ENCODE measurements around the gene PRPS1.

The PRPS1 gene

GRCh38 chrX:107672955-107673378, 44.7 kb downstream of the PRPS1 start:
- Histone ChIP-seq H3K9me3 (ENCODE audit: control insufficient read depth in 2 of 2, low read length in 2 of 2) (no peaks in the 10 kb centered on the region), H3K9ac (ENCODE audit: low read depth in 1 of 2, low read length in 2 of 2) (peak overlapping the region in 1 of 2 donors; percentile 61), H3K27me3 (ENCODE audit: control insufficient read depth in 2 of 2, insufficient read depth in 2 of 2, low read length in 2 of 2) (no peaks in the 10 kb centered on the region), H3K4me1 (ENCODE audit: control insufficient read depth in 2 of 2, insufficient read depth in 2 of 2, low read length in 2 of 2) (peaks cover 12 to 29% of the 10 kb centered on the region in 2 donors), H3K36me3 (ENCODE audit: control insufficient read depth in 2 of 2, insufficient read depth in 2 of 2, low read length in 2 of 2) (no peaks in the 10 kb centered on the region), H3K27ac (ENCODE audit: low read depth in 2 of 2, low read length in 2 of 2) (peak overlapping the region; percentile 72 to 85), H3K4me3 (ENCODE audit: low read length in 2 of 2) (no peak overlapping the region)

GRCh38 chrX:107673431-107673830, 45.1 kb downstream of the PRPS1 start:
- H3K27ac ChIP-seq (ENCODE audit: low read depth in 2 of 2, low read length in 2 of 2), result peak overlapping the region; percentile 72 to 85
- H3K4me1 ChIP-seq (ENCODE audit: control insufficient read depth in 2 of 2, insufficient read depth in 2 of 2, low read length in 2 of 2), result peaks cover 12 to 29% of the 10 kb centered on the region in 2 donors
- H3K4me3 ChIP-seq (ENCODE audit: low read length in 2 of 2), result peak overlapping the region in 1 of 2 donors; percentile 41
- peak overlapping the region in 1 of 2 donors; percentile 61 for H3K9ac ChIP-seq (ENCODE audit: low read depth in 1 of 2, low read length in 2 of 2)
- no peaks in the 10 kb centered on the region for H3K27me3 ChIP-seq (ENCODE audit: control insufficient read depth in 2 of 2, insufficient read depth in 2 of 2, low read length in 2 of 2)
- H3K9me3 ChIP-seq (ENCODE audit: control insufficient read depth in 2 of 2, low read length in 2 of 2), result no peaks in the 10 kb centered on the region
- no peaks in the 10 kb centered on the region for H3K36me3 ChIP-seq (ENCODE audit: control insufficient read depth in 2 of 2, insufficient read depth in 2 of 2, low read length in 2 of 2)

GRCh38 chrX:107673933-107674479, 45.7 kb downstream of the PRPS1 start:
- H3K4me3 ChIP-seq (ENCODE audit: low read length in 2 of 2), result peak overlapping the region; percentile 20 to 41
- no peaks in the 10 kb centered on the region for H3K9me3 ChIP-seq (ENCODE audit: control insufficient read depth in 2 of 2, low read length in 2 of 2)
- H3K27ac ChIP-seq (ENCODE audit: low read depth in 2 of 2, low read length in 2 of 2), result peak overlapping the region; percentile 92
- no peaks in the 10 kb centered on the region for H3K27me3 ChIP-seq (ENCODE audit: control insufficient read depth in 2 of 2, insufficient read depth in 2 of 2, low read length in 2 of 2)
- H3K9ac ChIP-seq (ENCODE audit: low read depth in 1 of 2, low read length in 2 of 2), result peak overlapping the region; percentile 5 to 77
- H3K36me3 ChIP-seq (ENCODE audit: control insufficient read depth in 2 of 2, insufficient read depth in 2 of 2, low read length in 2 of 2), result no peaks in the 10 kb centered on the region
- peaks cover 13 to 29% of the 10 kb centered on the region in 2 donors for H3K4me1 ChIP-seq (ENCODE audit: control insufficient read depth in 2 of 2, insufficient read depth in 2 of 2, low read length in 2 of 2)

GRCh38 chrX:107674480-107675364, 46.4 kb downstream of the PRPS1 start:
- peaks cover 19 to 29% of the 10 kb centered on the region in 2 donors for H3K4me1 ChIP-seq (ENCODE audit: control insufficient read depth in 2 of 2, insufficient read depth in 2 of 2, low read length in 2 of 2)
- peak overlapping the region in 1 of 2 donors; percentile 78 for H3K4me3 ChIP-seq (ENCODE audit: low read length in 2 of 2)
- H3K9ac ChIP-seq (ENCODE audit: low read depth in 1 of 2, low read length in 2 of 2), result peak overlapping the region; percentile 5 to 77
- no peaks in the 10 kb centered on the region for H3K9me3 ChIP-seq (ENCODE audit: control insufficient read depth in 2 of 2, low read length in 2 of 2)
- H3K27ac ChIP-seq (ENCODE audit: low read depth in 2 of 2, low read length in 2 of 2), result peak overlapping the region; percentile 92
- H3K36me3 ChIP-seq (ENCODE audit: control insufficient read depth in 2 of 2, insufficient read depth in 2 of 2, low read length in 2 of 2), result no peaks in the 10 kb centered on the region
- H3K27me3 ChIP-seq (ENCODE audit: control insufficient read depth in 2 of 2, insufficient read depth in 2 of 2, low read length in 2 of 2), result no peaks in the 10 kb centered on the region

- Histone ChIP-seq H3K36me3 (ENCODE audit: control insufficient read depth in 2 of 2, insufficient read depth in 2 of 2, low read length in 2 of 2) (no peaks in the 10 kb centered on the region), H3K27me3 (ENCODE audit: control insufficient read depth in 2 of 2, insufficient read depth in 2 of 2, low read length in 2 of 2) (no peaks in the 10 kb centered on the region), H3K4me1 (ENCODE audit: control insufficient read depth in 2 of 2, insufficient read depth in 2 of 2, low read length in 2 of 2) (peaks cover 19 to 29% of the 10 kb centered on the region in 2 donors), H3K9me3 (ENCODE audit: control insufficient read depth in 2 of 2, low read length in 2 of 2) (no peaks in the 10 kb centered on the region), H3K4me3 (ENCODE audit: low read length in 2 of 2) (peak overlapping the region in 1 of 2 donors; percentile 78), H3K27ac (ENCODE audit: low read depth in 2 of 2, low read length in 2 of 2) (peak overlapping the region; percentile 92), H3K9ac (ENCODE audit: low read depth in 1 of 2, low read length in 2 of 2) (peak overlapping the region; percentile 0 to 77)
Measured at GRCh38 chrX:107675365-107675654, 47.0 kb downstream of the PRPS1 start.

GRCh38 chrX:107675823-107676555, 47.7 kb downstream of the PRPS1 start:
- no peaks in the 10 kb centered on the region for H3K9me3 ChIP-seq (ENCODE audit: control insufficient read depth in 2 of 2, low read length in 2 of 2)
- peak overlapping the region; percentile 73 to 78 for H3K4me3 ChIP-seq (ENCODE audit: low read length in 2 of 2)
- H3K27ac ChIP-seq (ENCODE audit: low read depth in 2 of 2, low read length in 2 of 2), result peak overlapping the region; percentile 92
- H3K9ac ChIP-seq (ENCODE audit: low read depth in 1 of 2, low read length in 2 of 2), result peak overlapping the region; percentile 77 to 79
- H3K27me3 ChIP-seq (ENCODE audit: control insufficient read depth in 2 of 2, insufficient read depth in 2 of 2, low read length in 2 of 2), result no peaks in the 10 kb centered on the region
- H3K4me1 ChIP-seq (ENCODE audit: control insufficient read depth in 2 of 2, insufficient read depth in 2 of 2, low read length in 2 of 2), result peaks cover 19 to 29% of the 10 kb centered on the region in 2 donors
- no peaks in the 10 kb centered on the region for H3K36me3 ChIP-seq (ENCODE audit: control insufficient read depth in 2 of 2, insufficient read depth in 2 of 2, low read length in 2 of 2)

GRCh38 chrX:107676559-107677378, 48.5 kb downstream of the PRPS1 start:
- H3K27me3 ChIP-seq (ENCODE audit: control insufficient read depth in 2 of 2, insufficient read depth in 2 of 2, low read length in 2 of 2), result no peaks in the 10 kb centered on the region
- H3K9me3 ChIP-seq (ENCODE audit: control insufficient read depth in 2 of 2, low read length in 2 of 2), result no peaks in the 10 kb centered on the region
- peak overlapping the region; percentile 73 to 78 for H3K4me3 ChIP-seq (ENCODE audit: low read length in 2 of 2)
- peak overlapping the region; percentile 92 for H3K27ac ChIP-seq (ENCODE audit: low read depth in 2 of 2, low read length in 2 of 2)
- H3K36me3 ChIP-seq (ENCODE audit: control insufficient read depth in 2 of 2, insufficient read depth in 2 of 2, low read length in 2 of 2), result no peaks in the 10 kb centered on the region
- H3K9ac ChIP-seq (ENCODE audit: low read depth in 1 of 2, low read length in 2 of 2), result peak overlapping the region; percentile 77 to 79
- peaks cover 19 to 29% of the 10 kb centered on the region in 2 donors for H3K4me1 ChIP-seq (ENCODE audit: control insufficient read depth in 2 of 2, insufficient read depth in 2 of 2, low read length in 2 of 2)

GRCh38 chrX:107677501-107677901, 49.2 kb downstream of the PRPS1 start:
- Histone ChIP-seq H3K9me3 (ENCODE audit: control insufficient read depth in 2 of 2, low read length in 2 of 2) (no peaks in the 10 kb centered on the region), H3K27me3 (ENCODE audit: control insufficient read depth in 2 of 2, insufficient read depth in 2 of 2, low read length in 2 of 2) (no peaks in the 10 kb centered on the region), H3K9ac (ENCODE audit: low read depth in 1 of 2, low read length in 2 of 2) (peak overlapping the region; percentile 26 to 55), H3K27ac (ENCODE audit: low read depth in 2 of 2, low read length in 2 of 2) (peak overlapping the region; percentile 92), H3K36me3 (ENCODE audit: control insufficient read depth in 2 of 2, insufficient read depth in 2 of 2, low read length in 2 of 2) (no peaks in the 10 kb centered on the region), H3K4me3 (ENCODE audit: low read length in 2 of 2) (peak overlapping the region; percentile 73 to 78), H3K4me1 (ENCODE audit: control insufficient read depth in 2 of 2, insufficient read depth in 2 of 2, low read length in 2 of 2) (peaks cover 19 to 36% of the 10 kb centered on the region in 2 donors)

GRCh38 chrX:107677909-107678308, 49.6 kb downstream of the PRPS1 start:
- Histone ChIP-seq H3K4me1 (ENCODE audit: control insufficient read depth in 2 of 2, insufficient read depth in 2 of 2, low read length in 2 of 2) (peaks cover 23 to 39% of the 10 kb centered on the region in 2 donors), H3K9ac (ENCODE audit: low read depth in 1 of 2, low read length in 2 of 2) (peak overlapping the region in 1 of 2 donors; percentile 19)

More at GRCh38 chrX:107677909-107678308, 49.6 kb downstream of the PRPS1 start:
- Histone ChIP-seq H3K36me3 (ENCODE audit: control insufficient read depth in 2 of 2, insufficient read depth in 2 of 2, low read length in 2 of 2) (no peaks in the 10 kb centered on the region), H3K9me3 (ENCODE audit: control insufficient read depth in 2 of 2, low read length in 2 of 2) (no peaks in the 10 kb centered on the region), H3K27ac (ENCODE audit: low read depth in 2 of 2, low read length in 2 of 2) (peak overlapping the region; percentile 92), H3K4me3 (ENCODE audit: low read length in 2 of 2) (no peak overlapping the region), H3K27me3 (ENCODE audit: control insufficient read depth in 2 of 2, insufficient read depth in 2 of 2, low read length in 2 of 2) (no peaks in the 10 kb centered on the region)

Measured in mucosa of rectum (tissue), 2 donors.